HepG2 (cell line): Measurements from ENCODE around the gene VEZF1. TPM values are rescaled to one million over a fixed set of nuclear protein-coding genes. Genes with fewer than 3 reads are reported as not detected.

ENCODE experiments used
- AHR ChIP-seq: IDR thresholded peaks from 2 replicates; pipeline ENCODE4 v1.6.1; 2018; ENCODE audit warnings: missing genetic modification reagents, missing compliant biosample characterization
- DRAP1 ChIP-seq: IDR thresholded peaks from 2 replicates; pipeline ENCODE4 v1.6.1; 2016; ENCODE audit warnings: missing genetic modification reagents, missing compliant biosample characterization
- GPBP1L1 ChIP-seq: sonication (generic); formaldehyde crosslinking; IDR thresholded peaks from 2 replicates; pipeline ENCODE4 v1.5.0; 2020; ENCODE audit warnings: mild to moderate bottlenecking, missing genetic modification reagents
- HMGA1 ChIP-seq: sonication (generic); formaldehyde crosslinking; conservative IDR thresholded peaks from 2 replicates; pipeline ENCODE4 v1.4.0; 2020; ENCODE audit warnings: missing genetic modification reagents
- JUND ChIP-seq: sonication (generic); formaldehyde crosslinking; IDR thresholded peaks from 2 replicates; pipeline ENCODE4 v1.8.0; 2022; ENCODE audit warnings: mild to moderate bottlenecking, missing genetic modification reagents
- MTF2 ChIP-seq: sonication (generic); formaldehyde crosslinking; IDR thresholded peaks from 2 replicates; pipeline ENCODE4 v1.5.0; 2020; ENCODE audit warnings: missing genetic modification reagents, borderline replicate concordance
- MXD3 ChIP-seq: IDR thresholded peaks from 2 replicates; pipeline ENCODE4 v1.6.1; 2016; ENCODE audit warnings: mild to moderate bottlenecking, missing biosample characterization, missing genetic modification reagents
- NFIC ChIP-seq: IDR thresholded peaks from 2 replicates; pipeline ENCODE4 v1.6.1; 2012; ENCODE audit warnings: mild to moderate bottlenecking, low read length, inconsistent platforms
- NKX3-1 ChIP-seq: sonication (generic); formaldehyde crosslinking; IDR thresholded peaks from 2 replicates; pipeline ENCODE4 v1.5.0; 2020; ENCODE audit warnings: missing genetic modification reagents
- PHF8 ChIP-seq: sonication (generic); formaldehyde crosslinking; IDR thresholded peaks from 2 replicates; pipeline ENCODE4 v1.5.0; 2020; ENCODE audit warnings: missing genetic modification reagents
- SCMH1 ChIP-seq: sonication (generic); formaldehyde crosslinking; IDR thresholded peaks from 2 replicates; pipeline ENCODE4 v1.9.0; 2021; ENCODE audit warnings: missing genetic modification reagents, mild to moderate bottlenecking, borderline replicate concordance
- SIN3A ChIP-seq: IDR thresholded peaks from 2 replicates; pipeline ENCODE4 v1.6.1; 2011; ENCODE audit warnings: low read depth, mild to moderate bottlenecking, control low read depth, low read length, borderline replicate concordance
- SNRNP70 ChIP-seq: fragments of 200-400 bp; formaldehyde crosslinking; IDR thresholded peaks from 2 replicates; pipeline ENCODE4 v1.6.1; 2017; ENCODE audit warnings: mild to moderate bottlenecking, low read depth, low read length, moderate library complexity
- YY1 ChIP-seq: IDR thresholded peaks from 2 replicates; pipeline ENCODE4 v1.6.1; 2011; ENCODE audit warnings: low read length, low read depth, moderate library complexity, mild to moderate bottlenecking; ENCODE audit not compliant: insufficient read depth, insufficient replicate concordance
- ZBTB8A ChIP-seq: sonication (generic); formaldehyde crosslinking; IDR thresholded peaks from 2 replicates; pipeline ENCODE4 v1.4.0; 2020; ENCODE audit warnings: mild to moderate bottlenecking, low read depth, missing genetic modification reagents, borderline replicate concordance
- ZNF232 ChIP-seq: sonication (generic); formaldehyde crosslinking; IDR thresholded peaks from 2 replicates; pipeline ENCODE4 v1.4.0; 2020; ENCODE audit warnings: missing genetic modification reagents, borderline replicate concordance
- ZNF33A ChIP-seq: sonication (generic); formaldehyde crosslinking; IDR thresholded peaks from 2 replicates; pipeline ENCODE4 v1.5.1; 2020; ENCODE audit warnings: missing genetic modification reagents, mild to moderate bottlenecking, moderate library complexity, borderline replicate concordance
- ZNF33B ChIP-seq: sonication (generic); formaldehyde crosslinking; IDR thresholded peaks from 2 replicates; pipeline ENCODE4 v1.5.1; 2020; ENCODE audit warnings: mild to moderate bottlenecking, missing genetic modification reagents
- ZNF614 ChIP-seq: IDR thresholded peaks from 2 replicates; pipeline ENCODE4 v1.6.1; 2018; ENCODE audit warnings: missing biosample characterization, missing genetic modification reagents, inconsistent platforms, borderline replicate concordance
- ZNF724P ChIP-seq: sonication (generic); formaldehyde crosslinking; IDR thresholded peaks from 2 replicates; pipeline ENCODE4 v1.8.0; 2022; ENCODE audit warnings: missing genetic modification reagents, borderline replicate concordance
- ZSCAN20 ChIP-seq: sonication (generic); formaldehyde crosslinking; IDR thresholded peaks from 2 replicates; pipeline ENCODE4 v1.4.0; 2020; ENCODE audit warnings: missing genetic modification reagents, mild to moderate bottlenecking, borderline replicate concordance
- ZSCAN21 ChIP-seq: sonication (generic); formaldehyde crosslinking; IDR thresholded peaks from 2 replicates; pipeline ENCODE4 v1.8.0; 2022; ENCODE audit warnings: mild to moderate bottlenecking, missing genetic modification reagents, moderate library complexity, borderline replicate concordance
- ZSCAN9 ChIP-seq: IDR thresholded peaks from 2 replicates; pipeline ENCODE4 v1.6.1; 2016; ENCODE audit warnings: borderline replicate concordance
- polyA plus RNA-seq, 8 experiments: library from polyadenylated mRNA; depleted of rRNA in 3 of 8; stranded (reverse) in 7 of 8; unstranded in 1 of 8; fragments of >200 nt; fragmentation: Illumina TruSeq in 4 of 8; extraction: Trizol in 4 of 8; gene quantifications; 2 replicates each; pipeline versions ENCODE4 v1.2.1 to v1.2.3, GENCODE V29; 2011 to 2016; ENCODE audit warnings: low read depth in 4 of 8, missing spikeins in 1 of 8, mixed read lengths in 1 of 8; ENCODE audit not compliant: insufficient read depth in 1 of 8
- total RNA-seq, 5 experiments: library from RNA; depleted of rRNA; stranded (reverse); fragments of >200 nt; fragmentation: Illumina TruSeq; extraction: Trizol; gene quantifications; 2 replicates each; pipeline ENCODE4 v1.2.3, GENCODE V29; 2016; ENCODE audit warnings: low read depth in 1 of 5
- TF ChIP-seq, protein P1 (sequence below): sonication (generic); formaldehyde crosslinking; IDR thresholded peaks from 2 replicates; pipeline ENCODE4 v1.5.0; 2020; ENCODE audit warnings: mild to moderate bottlenecking, missing genetic modification reagents
- TF ChIP-seq, protein P2 (sequence below): sonication (generic); formaldehyde crosslinking; IDR thresholded peaks from 2 replicates; pipeline ENCODE4 v1.4.0; 2020; ENCODE audit warnings: mild to moderate bottlenecking, low read depth, missing genetic modification reagents

Gene VEZF1
- total and polyA plus RNA-seq, 2 of the 13 experiments (the other 11 are each of a cell fraction or from before 2014, with no cell fraction given), result 45.9 to 49.7 TPM

GRCh38 chr17:57986841-57987580 is 1.0 kb downstream of the VEZF1 start (continued):
- TF ChIP-seq DRAP1 (peak; percentile 54), ZNF614 (CRISPR knock-in tag) (peak; percentile 82), SIN3A (0 out of 2 replicates have a peak, but pooled peaks have one; percentile 54), ZSCAN21 (CRISPR knock-in tag) (no peak), MXD3 (CRISPR knock-in tag) (no peak), NKX3-1 (CRISPR knock-in tag) (no peak), GPBP1L1 (CRISPR knock-in tag) (no peak), PHF8 (CRISPR knock-in tag) (no peak), ZSCAN9 (CRISPR knock-in tag) (peak; percentile 62; the same call in 1 of the 2 replicates), ZNF232 (no peak), ZNF724P (CRISPR knock-in tag) (no peak), NFIC (peak; percentile 47; the same call in 1 of the 2 replicates), HMGA1 (CRISPR knock-in tag) (no peak), MTF2 (CRISPR knock-in tag) (no peak), SCMH1 (CRISPR knock-in tag) (no peak), YY1 (no peak), SNRNP70 (no peak), ZNF33B (CRISPR knock-in tag) (no peak), ZSCAN20 (no peak), AHR (no peak), JUND (CRISPR knock-in tag) (peak; percentile 66), ZNF33A (no peak), ZBTB8A (CRISPR knock-in tag) (no peak)
- TF ChIP-seq, protein P1, sequence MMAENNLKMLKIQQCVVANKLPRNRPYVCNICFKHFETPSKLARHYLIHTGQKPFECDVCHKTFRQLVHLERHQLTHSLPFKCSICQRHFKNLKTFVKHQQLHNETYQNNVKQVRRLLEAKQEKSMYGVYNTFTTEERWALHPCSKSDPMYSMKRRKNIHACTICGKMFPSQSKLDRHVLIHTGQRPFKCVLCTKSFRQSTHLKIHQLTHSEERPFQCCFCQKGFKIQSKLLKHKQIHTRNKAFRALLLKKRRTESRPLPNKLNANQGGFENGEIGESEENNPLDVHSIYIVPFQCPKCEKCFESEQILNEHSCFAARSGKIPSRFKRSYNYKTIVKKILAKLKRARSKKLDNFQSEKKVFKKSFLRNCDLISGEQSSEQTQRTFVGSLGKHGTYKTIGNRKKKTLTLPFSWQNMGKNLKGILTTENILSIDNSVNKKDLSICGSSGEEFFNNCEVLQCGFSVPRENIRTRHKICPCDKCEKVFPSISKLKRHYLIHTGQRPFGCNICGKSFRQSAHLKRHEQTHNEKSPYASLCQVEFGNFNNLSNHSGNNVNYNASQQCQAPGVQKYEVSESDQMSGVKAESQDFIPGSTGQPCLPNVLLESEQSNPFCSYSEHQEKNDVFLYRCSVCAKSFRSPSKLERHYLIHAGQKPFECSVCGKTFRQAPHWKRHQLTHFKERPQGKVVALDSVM (CRISPR knock-in tag), result peak; percentile 83
- TF ChIP-seq, protein P2, sequence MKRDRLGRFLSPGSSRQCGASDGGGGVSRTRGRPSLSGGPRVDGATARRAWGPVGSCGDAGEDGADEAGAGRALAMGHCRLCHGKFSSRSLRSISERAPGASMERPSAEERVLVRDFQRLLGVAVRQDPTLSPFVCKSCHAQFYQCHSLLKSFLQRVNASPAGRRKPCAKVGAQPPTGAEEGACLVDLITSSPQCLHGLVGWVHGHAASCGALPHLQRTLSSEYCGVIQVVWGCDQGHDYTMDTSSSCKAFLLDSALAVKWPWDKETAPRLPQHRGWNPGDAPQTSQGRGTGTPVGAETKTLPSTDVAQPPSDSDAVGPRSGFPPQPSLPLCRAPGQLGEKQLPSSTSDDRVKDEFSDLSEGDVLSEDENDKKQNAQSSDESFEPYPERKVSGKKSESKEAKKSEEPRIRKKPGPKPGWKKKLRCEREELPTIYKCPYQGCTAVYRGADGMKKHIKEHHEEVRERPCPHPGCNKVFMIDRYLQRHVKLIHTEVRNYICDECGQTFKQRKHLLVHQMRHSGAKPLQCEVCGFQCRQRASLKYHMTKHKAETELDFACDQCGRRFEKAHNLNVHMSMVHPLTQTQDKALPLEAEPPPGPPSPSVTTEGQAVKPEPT (CRISPR knock-in tag), result no peak
